ENCODE measurements around the gene NFAM1. TPM values are rescaled to one million over a fixed set of nuclear protein-coding genes. Genes with fewer than 3 reads are reported as not detected.

NFAM1 gene
- total and polyA plus RNA-seq, 11 donors = 0.33 to 13.5 (median 1.2) TPM

- 54 to 60% (median 56%) methylated on average over 6 to 8 of the region's 8 CpGs for WGBS, 4 donors
- peak in 3 of 4 donors; percentile 68 to 86 (median 77) for ATAC-seq
- TF ChIP-seq, protein P1, sequence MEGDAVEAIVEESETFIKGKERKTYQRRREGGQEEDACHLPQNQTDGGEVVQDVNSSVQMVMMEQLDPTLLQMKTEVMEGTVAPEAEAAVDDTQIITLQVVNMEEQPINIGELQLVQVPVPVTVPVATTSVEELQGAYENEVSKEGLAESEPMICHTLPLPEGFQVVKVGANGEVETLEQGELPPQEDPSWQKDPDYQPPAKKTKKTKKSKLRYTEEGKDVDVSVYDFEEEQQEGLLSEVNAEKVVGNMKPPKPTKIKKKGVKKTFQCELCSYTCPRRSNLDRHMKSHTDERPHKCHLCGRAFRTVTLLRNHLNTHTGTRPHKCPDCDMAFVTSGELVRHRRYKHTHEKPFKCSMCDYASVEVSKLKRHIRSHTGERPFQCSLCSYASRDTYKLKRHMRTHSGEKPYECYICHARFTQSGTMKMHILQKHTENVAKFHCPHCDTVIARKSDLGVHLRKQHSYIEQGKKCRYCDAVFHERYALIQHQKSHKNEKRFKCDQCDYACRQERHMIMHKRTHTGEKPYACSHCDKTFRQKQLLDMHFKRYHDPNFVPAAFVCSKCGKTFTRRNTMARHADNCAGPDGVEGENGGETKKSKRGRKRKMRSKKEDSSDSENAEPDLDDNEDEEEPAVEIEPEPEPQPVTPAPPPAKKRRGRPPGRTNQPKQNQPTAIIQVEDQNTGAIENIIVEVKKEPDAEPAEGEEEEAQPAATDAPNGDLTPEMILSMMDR (IDR thresholded peaks at IDR 0.05) = no peak
- no peak for TF ChIP-seq POLR2A (IDR thresholded peaks at IDR 0.05)
These were observed 74.4 kb downstream of the NFAM1 start for GRCh38 chr22:42357634-42358296.

DNA sequence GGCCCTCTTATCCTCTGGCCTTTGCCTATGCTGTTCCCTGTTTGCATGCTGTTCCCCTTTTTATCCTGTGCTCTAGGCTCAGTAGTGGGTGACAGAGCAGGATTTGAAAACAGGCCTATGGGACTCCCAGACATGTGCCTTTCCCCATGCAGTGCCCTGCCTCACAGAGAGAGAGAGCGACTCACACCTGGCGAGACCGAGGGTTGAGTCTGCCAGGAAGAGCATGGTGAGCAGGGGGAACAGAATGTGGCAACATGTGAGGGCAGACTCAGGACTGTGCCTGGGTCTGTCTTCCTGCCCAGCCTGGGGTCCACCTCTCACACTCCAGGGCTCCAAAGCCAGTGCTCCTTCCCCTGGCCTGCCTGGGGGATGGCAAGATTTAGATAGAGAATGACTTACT lies 75.0 kb downstream of the NFAM1 start:
- WGBS, 4 donors = 95 to 100% (median 97%) methylated on average over 2 to 3 of the region's 3 CpGs
- DNase-seq = no peak
- Histone ChIP-seq H3K36me3 (no peaks in the 10 kb centered on the region), H3K9me3 (no peaks in the 10 kb centered on the region), H3K27ac (no peak overlapping the region), H3K4me3 (no peak overlapping the region), H3K4me1 (no peaks in the 10 kb centered on the region), H3K27me3 (no peaks in the 10 kb centered on the region)
- no peak for TF ChIP-seq POLR2A (IDR thresholded peaks at IDR 0.05)
- TF ChIP-seq, protein P1 (IDR thresholded peaks at IDR 0.05) = no peak
- intact Hi-C loops (cut with DNase I) = no loop called here
- ATAC-seq = no peak

More at GRCh38 chr22:42357634-42358296, 74.4 kb downstream of the NFAM1 start:
- no peaks in the 10 kb centered on the region for H3K27me3 ChIP-seq
- no peak overlapping the region for H3K4me3 ChIP-seq
- no peaks in the 10 kb centered on the region for H3K4me1 ChIP-seq
- no peaks in the 10 kb centered on the region for H3K36me3 ChIP-seq
- intact Hi-C loops (cut with DNase I) = no loop called here
- H3K9me3 ChIP-seq = no peaks in the 10 kb centered on the region
- peak in 3 of 5 donors; percentile 46 to 80 (median 75) for DNase-seq
- no peak overlapping the region for H3K27ac ChIP-seq

GRCh38 chr22:42356533-42356932 lies 75.7 kb downstream of the NFAM1 start:
- WGBS, 4 donors = 77 to 90% (median 86%) methylated on average over 7 of the region's 7 CpGs
- Histone ChIP-seq H3K36me3 (no peaks in the 10 kb centered on the region), H3K4me1 (no peaks in the 10 kb centered on the region), H3K27me3 (no peaks in the 10 kb centered on the region), H3K9me3 (no peaks in the 10 kb centered on the region), H3K4me3 (no peak overlapping the region), H3K27ac (no peak overlapping the region)
- DNase-seq = no peak
- intact Hi-C loops (cut with DNase I) = no loop called here
- ATAC-seq = no peak
- TF ChIP-seq, protein P1 (IDR thresholded peaks at IDR 0.05) = no peak
- TF ChIP-seq POLR2A (IDR thresholded peaks at IDR 0.05) = no peak

DNA sequence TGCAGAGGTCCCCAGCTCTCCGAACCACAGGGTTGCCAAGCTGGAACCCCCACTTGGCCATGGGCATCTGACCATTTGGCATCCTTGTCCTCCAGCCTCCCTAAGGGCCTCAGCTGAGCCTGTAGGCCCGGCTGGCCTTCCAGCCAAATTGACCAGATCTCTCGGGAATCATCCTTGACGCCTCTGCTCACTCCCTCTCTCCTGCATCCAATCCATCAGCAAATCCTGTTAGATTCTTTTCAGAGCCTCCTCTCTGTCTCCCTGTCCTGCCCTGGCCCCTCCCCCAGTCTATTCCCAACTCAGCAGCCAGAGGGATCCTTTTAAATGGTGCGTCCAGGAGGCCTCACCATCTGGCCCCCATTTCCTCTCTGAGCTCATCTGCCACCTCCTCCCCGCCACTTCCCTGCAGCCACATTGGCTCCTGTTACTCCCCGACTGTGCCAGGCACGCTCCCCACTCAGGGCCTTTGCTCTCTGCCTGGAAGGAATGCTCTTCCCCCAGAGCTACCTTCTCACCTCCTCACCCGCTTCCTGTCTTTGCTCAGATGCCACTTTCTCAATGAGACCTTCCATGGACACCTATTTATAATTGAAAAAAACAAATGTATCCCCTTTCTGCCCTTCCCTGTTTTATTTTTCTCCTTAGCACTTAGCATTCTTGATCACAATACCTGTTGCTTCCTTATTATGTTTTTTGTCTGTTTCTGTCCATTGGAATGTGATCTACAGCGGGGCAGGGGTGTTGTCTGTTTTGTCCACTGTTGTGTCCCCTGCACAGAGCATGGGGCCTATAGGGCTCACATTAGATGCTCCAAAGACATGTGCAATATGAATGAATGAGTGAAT lies 78.1 kb downstream of the NFAM1 start:
- no peaks in the 10 kb centered on the region for H3K27me3 ChIP-seq
- H3K27ac ChIP-seq = no peak overlapping the region
- H3K4me1 ChIP-seq = no peaks in the 10 kb centered on the region
- intact Hi-C loops (cut with DNase I) = no loop called here
- peak in 3 of 4 donors; percentile 19 to 35 (median 27) for ATAC-seq
- DNase-seq = no peak
- no peak for TF ChIP-seq POLR2A (IDR thresholded peaks at IDR 0.05)
- TF ChIP-seq, protein P1 (IDR thresholded peaks at IDR 0.05) = peak in 1 of 12 donors; percentile 8
- no peak overlapping the region for H3K4me3 ChIP-seq
- 50 to 61% (median 56%) methylated on average over 10 of the region's 10 CpGs for WGBS, 4 donors
- no peaks in the 10 kb centered on the region for H3K36me3 ChIP-seq
- peaks cover 0 to 6% (median 0%) of the 10 kb centered on the region in 12 donors for H3K9me3 ChIP-seq
